NCI-H2029 treated with DMSO at 0.1 percent for 48 hours (cell line): ENCODE measurements around the gene ATP8A2.
"Not testable (repeated sequence)": the region's sequence is repeated elsewhere in the genome, so short reads cannot be mapped to it uniquely, and the experiment has no call there.

Source experiments
- DNase-seq: peaks from one replicate; lab custom pipeline; 2025; lab: John Stamatoyannopoulos, UW

Gene ATP8A2

GRCh38 chr13:25463496-25463895, 91.7 kb downstream of the ATP8A2 start:
- DNase-seq = no peak

- DNase-seq = no peak
Observed at GRCh38 chr13:25466880-25467279, 95.1 kb downstream of the ATP8A2 start.

GRCh38 chr13:25468325-25469168, 96.8 kb downstream of the ATP8A2 start:
- no peak for DNase-seq

GRCh38 chr13:25469169-25469525, 97.4 kb downstream of the ATP8A2 start:
- no peak for DNase-seq

GRCh38 chr13:25473864-25474263, 102.1 kb downstream of the ATP8A2 start:
- DNase-seq = no peak

GRCh38 chr13:25478186-25478585, 106.4 kb downstream of the ATP8A2 start:
- no peak for DNase-seq

- peak; percentile 22 for DNase-seq
Observed at GRCh38 chr13:25489238-25489637, 117.5 kb downstream of the ATP8A2 start.

GRCh38 chr13:25490236-25490635, 118.5 kb downstream of the ATP8A2 start:
- no peak for DNase-seq

GRCh38 chr13:25493931-25494640, 122.3 kb downstream of the ATP8A2 start:
- peak; percentile 32 for DNase-seq

- DNase-seq = peak; percentile 83
Observed at GRCh38 chr13:25494698-25495411, 123.1 kb downstream of the ATP8A2 start.

GRCh38 chr13:25501231-25501630, 129.5 kb downstream of the ATP8A2 start:
- DNase-seq = no peak

GRCh38 chr13:25502031-25502430, 130.3 kb downstream of the ATP8A2 start:
- no peak for DNase-seq

GRCh38 chr13:25502551-25502950, 130.8 kb downstream of the ATP8A2 start:
- no peak for DNase-seq

GRCh38 chr13:25503856-25504255, 132.1 kb downstream of the ATP8A2 start:
- DNase-seq = no peak

GRCh38 chr13:25507841-25508240, 136.1 kb downstream of the ATP8A2 start:
- no peak for DNase-seq

- not testable (repeated sequence) for DNase-seq
Observed at GRCh38 chr13:25513060-25513459, 141.3 kb downstream of the ATP8A2 start.

- DNase-seq = no peak
Observed at GRCh38 chr13:25518441-25518840, 146.7 kb downstream of the ATP8A2 start.

- DNase-seq = no peak
Observed at GRCh38 chr13:25525884-25526283, 154.1 kb downstream of the ATP8A2 start.

GRCh38 chr13:25528266-25528665, 156.5 kb downstream of the ATP8A2 start:
- no peak for DNase-seq

- no peak for DNase-seq
Observed at GRCh38 chr13:25529425-25529824, 157.7 kb downstream of the ATP8A2 start.

- DNase-seq = no peak
Observed at GRCh38 chr13:25538276-25538675, 166.5 kb downstream of the ATP8A2 start.

GRCh38 chr13:25541434-25542123, 169.8 kb downstream of the ATP8A2 start:
- DNase-seq = no peak
